Measurements from ENCODE around the gene TAL2. TPM values are rescaled to one million over a fixed set of nuclear protein-coding genes. Genes with fewer than 3 reads are reported as not detected.
A peak's percentile ranks its signal among the peaks of the same experiment; 100 is the strongest.

Gene TAL2
- polyA plus RNA-seq, 2 donors, result 0.22 TPM; not detected in 1

GRCh38 chr9:105646879-105647594 lies 15.2 kb upstream of the TAL2 start:
- no peak overlapping the region for H3K27ac ChIP-seq (ENCODE audit: low read depth in 2 of 2, low read length in 1 of 2)
- WGBS, 2 donors, result 81 to 85% methylated on average over 7 of the region's 7 CpGs
- H3K4me3 ChIP-seq (ENCODE audit: low read depth in 1 of 2, low read length in 2 of 2), result no peak overlapping the region
- H3K4me1 ChIP-seq (ENCODE audit: control insufficient read depth in 2 of 2, insufficient read depth in 2 of 2, low read length in 1 of 2), result no peaks in the 10 kb centered on the region
- H3K36me3 ChIP-seq (ENCODE audit: control insufficient read depth in 2 of 2, insufficient read depth in 2 of 2, low read length in 1 of 2), result no peaks in the 10 kb centered on the region
- H3K9me3 ChIP-seq (ENCODE audit: control insufficient read depth in 2 of 2, insufficient read depth in 1 of 2, low read depth in 1 of 2, low read length in 1 of 2), result no peaks in the 10 kb centered on the region
- H3K27me3 ChIP-seq (ENCODE audit: control insufficient read depth in 1 of 2, insufficient read depth in 2 of 2, low read length in 2 of 2), result no peaks in the 10 kb centered on the region

- Histone ChIP-seq H3K36me3 (ENCODE audit: control insufficient read depth in 2 of 2, insufficient read depth in 2 of 2, low read length in 1 of 2) (no peaks in the 10 kb centered on the region), H3K9me3 (ENCODE audit: control insufficient read depth in 2 of 2, insufficient read depth in 1 of 2, low read depth in 1 of 2, low read length in 1 of 2) (no peaks in the 10 kb centered on the region), H3K27me3 (ENCODE audit: control insufficient read depth in 1 of 2, insufficient read depth in 2 of 2, low read length in 2 of 2) (no peaks in the 10 kb centered on the region), H3K27ac (ENCODE audit: low read depth in 2 of 2, low read length in 1 of 2) (no peak overlapping the region), H3K4me1 (ENCODE audit: control insufficient read depth in 2 of 2, insufficient read depth in 2 of 2, low read length in 1 of 2) (no peaks in the 10 kb centered on the region), H3K4me3 (ENCODE audit: low read depth in 1 of 2, low read length in 2 of 2) (no peak overlapping the region)
- whole genome bisulfite sequencing, 2 donors, result 68 to 71% methylated on average over 12 of the region's 12 CpGs
These were observed 14.5 kb upstream of the TAL2 start for GRCh38 chr9:105647595-105648349.

GRCh38 chr9:105651806-105652205 lies 10.5 kb upstream of the TAL2 start:
- Histone ChIP-seq H3K9me3 (ENCODE audit: control insufficient read depth in 2 of 2, insufficient read depth in 1 of 2, low read depth in 1 of 2, low read length in 1 of 2) (no peaks in the 10 kb centered on the region), H3K27me3 (ENCODE audit: control insufficient read depth in 1 of 2, insufficient read depth in 2 of 2, low read length in 2 of 2) (peaks cover 0 to 4% of the 10 kb centered on the region in 2 donors)
- WGBS, 2 donors, result 64 to 69% methylated on average over 4 of the region's 4 CpGs

GRCh38 chr9:105656131-105656921 lies 5.9 kb upstream of the TAL2 start:
- no peak overlapping the region for H3K27ac ChIP-seq (ENCODE audit: low read depth in 2 of 2, low read length in 1 of 2)
- H3K4me3 ChIP-seq (ENCODE audit: low read depth in 1 of 2, low read length in 2 of 2), result peak overlapping the region; percentile 44
- H3K27me3 ChIP-seq (ENCODE audit: control insufficient read depth in 1 of 2, insufficient read depth in 2 of 2, low read length in 2 of 2), result peaks cover 0 to 4% of the 10 kb centered on the region in 2 donors
- H3K9me3 ChIP-seq (ENCODE audit: control insufficient read depth in 2 of 2, insufficient read depth in 1 of 2, low read depth in 1 of 2, low read length in 1 of 2), result no peaks in the 10 kb centered on the region
- no peaks in the 10 kb centered on the region for H3K4me1 ChIP-seq (ENCODE audit: control insufficient read depth in 2 of 2, insufficient read depth in 2 of 2, low read length in 1 of 2)
- H3K36me3 ChIP-seq (ENCODE audit: control insufficient read depth in 2 of 2, insufficient read depth in 2 of 2, low read length in 1 of 2), result no peaks in the 10 kb centered on the region
- 2% methylated on average over 61 to 75 of the region's 75 CpGs for WGBS, 2 donors

More at GRCh38 chr9:105651806-105652205, 10.5 kb upstream of the TAL2 start:
- Histone ChIP-seq H3K27ac (ENCODE audit: low read depth in 2 of 2, low read length in 1 of 2) (no peak overlapping the region), H3K36me3 (ENCODE audit: control insufficient read depth in 2 of 2, insufficient read depth in 2 of 2, low read length in 1 of 2) (no peaks in the 10 kb centered on the region), H3K4me3 (ENCODE audit: low read depth in 1 of 2, low read length in 2 of 2) (no peak overlapping the region), H3K4me1 (ENCODE audit: control insufficient read depth in 2 of 2, insufficient read depth in 2 of 2, low read length in 1 of 2) (no peaks in the 10 kb centered on the region)

- Histone ChIP-seq H3K27ac (ENCODE audit: low read depth in 2 of 2, low read length in 1 of 2) (no peak overlapping the region), H3K9me3 (ENCODE audit: control insufficient read depth in 2 of 2, insufficient read depth in 1 of 2, low read depth in 1 of 2, low read length in 1 of 2) (no peaks in the 10 kb centered on the region), H3K27me3 (ENCODE audit: control insufficient read depth in 1 of 2, insufficient read depth in 2 of 2, low read length in 2 of 2) (peaks cover 0 to 4% of the 10 kb centered on the region in 2 donors), H3K36me3 (ENCODE audit: control insufficient read depth in 2 of 2, insufficient read depth in 2 of 2, low read length in 1 of 2) (no peaks in the 10 kb centered on the region), H3K4me1 (ENCODE audit: control insufficient read depth in 2 of 2, insufficient read depth in 2 of 2, low read length in 1 of 2) (no peaks in the 10 kb centered on the region), H3K4me3 (ENCODE audit: low read depth in 1 of 2, low read length in 2 of 2) (no peak overlapping the region)
- 84 to 88% methylated on average over 2 of the region's 2 CpGs for WGBS, 2 donors
These were observed 3.9 kb upstream of the TAL2 start for GRCh38 chr9:105658351-105658750.

- H3K4me3 ChIP-seq (ENCODE audit: low read depth in 1 of 2, low read length in 2 of 2), result no peak overlapping the region
- no peaks in the 10 kb centered on the region for H3K9me3 ChIP-seq (ENCODE audit: control insufficient read depth in 2 of 2, insufficient read depth in 1 of 2, low read depth in 1 of 2, low read length in 1 of 2)
- 53 to 62% methylated on average over 4 of the region's 4 CpGs for WGBS, 2 donors
- H3K27ac ChIP-seq (ENCODE audit: low read depth in 2 of 2, low read length in 1 of 2), result no peak overlapping the region
- no peaks in the 10 kb centered on the region for H3K4me1 ChIP-seq (ENCODE audit: control insufficient read depth in 2 of 2, insufficient read depth in 2 of 2, low read length in 1 of 2)
- no peaks in the 10 kb centered on the region for H3K36me3 ChIP-seq (ENCODE audit: control insufficient read depth in 2 of 2, insufficient read depth in 2 of 2, low read length in 1 of 2)
- H3K27me3 ChIP-seq (ENCODE audit: control insufficient read depth in 1 of 2, insufficient read depth in 2 of 2, low read length in 2 of 2), result peaks cover 0 to under 1% of the 10 kb centered on the region in 2 donors
These were observed 1.2 kb upstream of the TAL2 start for GRCh38 chr9:105661011-105661410.

GRCh38 chr9:105663914-105664313 lies 1.7 kb downstream of the TAL2 start:
- no peaks in the 10 kb centered on the region for H3K36me3 ChIP-seq (ENCODE audit: control insufficient read depth in 2 of 2, insufficient read depth in 2 of 2, low read length in 1 of 2)
- no peaks in the 10 kb centered on the region for H3K9me3 ChIP-seq (ENCODE audit: control insufficient read depth in 2 of 2, insufficient read depth in 1 of 2, low read depth in 1 of 2, low read length in 1 of 2)
- WGBS, 2 donors, result 59 to 68% methylated on average over 5 of the region's 5 CpGs
- no peaks in the 10 kb centered on the region for H3K27me3 ChIP-seq (ENCODE audit: control insufficient read depth in 1 of 2, insufficient read depth in 2 of 2, low read length in 2 of 2)
- no peak overlapping the region for H3K4me3 ChIP-seq (ENCODE audit: low read depth in 1 of 2, low read length in 2 of 2)
- H3K27ac ChIP-seq (ENCODE audit: low read depth in 2 of 2, low read length in 1 of 2), result no peak overlapping the region
- no peaks in the 10 kb centered on the region for H3K4me1 ChIP-seq (ENCODE audit: control insufficient read depth in 2 of 2, insufficient read depth in 2 of 2, low read length in 1 of 2)

GRCh38 chr9:105667867-105668266 lies 5.6 kb downstream of the TAL2 start:
- 28 to 47% methylated on average over 4 of the region's 4 CpGs for WGBS, 2 donors
- Histone ChIP-seq H3K4me1 (ENCODE audit: control insufficient read depth in 2 of 2, insufficient read depth in 2 of 2, low read length in 1 of 2) (no peaks in the 10 kb centered on the region), H3K9me3 (ENCODE audit: control insufficient read depth in 2 of 2, insufficient read depth in 1 of 2, low read depth in 1 of 2, low read length in 1 of 2) (no peaks in the 10 kb centered on the region), H3K36me3 (ENCODE audit: control insufficient read depth in 2 of 2, insufficient read depth in 2 of 2, low read length in 1 of 2) (no peaks in the 10 kb centered on the region), H3K27ac (ENCODE audit: low read depth in 2 of 2, low read length in 1 of 2) (no peak overlapping the region), H3K27me3 (ENCODE audit: control insufficient read depth in 1 of 2, insufficient read depth in 2 of 2, low read length in 2 of 2) (peaks cover 0 to 3% of the 10 kb centered on the region in 2 donors), H3K4me3 (ENCODE audit: low read depth in 1 of 2, low read length in 2 of 2) (no peak overlapping the region)

GRCh38 chr9:105670315-105670714 lies 8.1 kb downstream of the TAL2 start:
- H3K36me3 ChIP-seq (ENCODE audit: control insufficient read depth in 2 of 2, insufficient read depth in 2 of 2, low read length in 1 of 2), result no peaks in the 10 kb centered on the region
- no peak overlapping the region for H3K4me3 ChIP-seq (ENCODE audit: low read depth in 1 of 2, low read length in 2 of 2)
- WGBS, 2 donors, result 64 to 78% methylated on average over 3 of the region's 3 CpGs
- no peaks in the 10 kb centered on the region for H3K4me1 ChIP-seq (ENCODE audit: control insufficient read depth in 2 of 2, insufficient read depth in 2 of 2, low read length in 1 of 2)
- H3K27me3 ChIP-seq (ENCODE audit: control insufficient read depth in 1 of 2, insufficient read depth in 2 of 2, low read length in 2 of 2), result peaks cover 0 to 3% of the 10 kb centered on the region in 2 donors
- H3K27ac ChIP-seq (ENCODE audit: low read depth in 2 of 2, low read length in 1 of 2), result no peak overlapping the region
- H3K9me3 ChIP-seq (ENCODE audit: control insufficient read depth in 2 of 2, insufficient read depth in 1 of 2, low read depth in 1 of 2, low read length in 1 of 2), result no peaks in the 10 kb centered on the region
